Peyer's patch (tissue), 4 donors: Measurements from ENCODE around the gene TGDS.

Experiments used
- POLR2A ChIP-seq, 2 donors: fragments of 450-650 bp; IDR thresholded peaks; one replicate each; pipeline ENCODE4 v1.5.1; 2017; ENCODE audit warnings: antibody characterized with exemption in 2 of 2, mild to moderate bottlenecking in 2 of 2, moderate library complexity in 2 of 2
- TF ChIP-seq, protein P1 (sequence below), 6 experiments: fragments of 450-650 bp in 4 of 6; fragments of 200-600 bp in 2 of 6; sonication (generic) in 1 of 6; IDR thresholded peaks; one replicate each; pipeline ENCODE4 v1.5.1; 2017 to 2019; ENCODE audit warnings: antibody characterized with exemption in 6 of 6, mild to moderate bottlenecking in 3 of 6, moderate library complexity in 1 of 6

DNA sequence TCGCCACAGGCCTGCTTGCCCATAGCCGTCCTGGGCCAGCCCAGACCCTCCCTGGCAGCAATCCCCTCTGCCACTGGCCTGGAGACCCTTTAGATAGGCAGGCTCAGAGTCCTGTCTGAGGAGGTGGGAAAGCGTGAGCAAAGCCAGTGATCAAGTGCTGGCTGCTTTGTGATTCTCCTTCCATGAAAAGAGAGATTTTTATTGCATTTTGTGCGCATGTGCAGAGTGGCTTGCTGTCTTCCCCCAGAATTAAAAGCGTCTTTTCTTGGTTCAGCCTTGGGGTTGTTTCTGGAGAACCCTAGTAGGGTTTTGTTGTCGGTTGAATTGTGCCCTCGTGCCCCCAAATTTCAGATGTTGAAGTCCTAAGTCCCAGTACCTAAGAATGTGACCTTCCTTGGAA, 71.5 kb downstream of the TGDS start:
- TF ChIP-seq, protein P1, sequence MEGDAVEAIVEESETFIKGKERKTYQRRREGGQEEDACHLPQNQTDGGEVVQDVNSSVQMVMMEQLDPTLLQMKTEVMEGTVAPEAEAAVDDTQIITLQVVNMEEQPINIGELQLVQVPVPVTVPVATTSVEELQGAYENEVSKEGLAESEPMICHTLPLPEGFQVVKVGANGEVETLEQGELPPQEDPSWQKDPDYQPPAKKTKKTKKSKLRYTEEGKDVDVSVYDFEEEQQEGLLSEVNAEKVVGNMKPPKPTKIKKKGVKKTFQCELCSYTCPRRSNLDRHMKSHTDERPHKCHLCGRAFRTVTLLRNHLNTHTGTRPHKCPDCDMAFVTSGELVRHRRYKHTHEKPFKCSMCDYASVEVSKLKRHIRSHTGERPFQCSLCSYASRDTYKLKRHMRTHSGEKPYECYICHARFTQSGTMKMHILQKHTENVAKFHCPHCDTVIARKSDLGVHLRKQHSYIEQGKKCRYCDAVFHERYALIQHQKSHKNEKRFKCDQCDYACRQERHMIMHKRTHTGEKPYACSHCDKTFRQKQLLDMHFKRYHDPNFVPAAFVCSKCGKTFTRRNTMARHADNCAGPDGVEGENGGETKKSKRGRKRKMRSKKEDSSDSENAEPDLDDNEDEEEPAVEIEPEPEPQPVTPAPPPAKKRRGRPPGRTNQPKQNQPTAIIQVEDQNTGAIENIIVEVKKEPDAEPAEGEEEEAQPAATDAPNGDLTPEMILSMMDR (IDR thresholded peaks at IDR 0.05): no peak
- TF ChIP-seq POLR2A (IDR thresholded peaks at IDR 0.05): no peak
